Central memory CD8-positive, alpha-beta T cell (primary cell): ENCODE results near the gene FCHSD2.
A peak's percentile ranks its signal among the peaks of the same experiment; 100 is the strongest.

ENCODE experiments used
- ATAC-seq: fragments of 150-1000 bp; cut with Tn5 transposase; replicated peaks from 2 replicates; pipeline ENCODE4 v1.10.0; 2022; ENCODE audit warnings: mild to moderate bottlenecking, moderate FRiP score, moderate number of reproducible peaks; ENCODE audit not compliant: poor library complexity, severe bottlenecking; ENCODE audit errors: extremely low read depth
- DNase-seq, 2 donors: peaks; one replicate each; pipeline ENCODE4 v3.0.0; 2021; ENCODE audit warnings: low spot score in 2 of 2
- H3K27ac Mint-ChIP-seq: one replicate; pipeline ENCODE4 v1.8.0; 2022; ENCODE audit warnings: low read depth, mild to moderate bottlenecking, moderate library complexity, mixed read lengths
- H3K27me3 Mint-ChIP-seq: one replicate; pipeline ENCODE4 v1.8.0; 2022; ENCODE audit warnings: mixed read lengths
- H3K36me3 Mint-ChIP-seq: one replicate; pipeline ENCODE4 v1.8.0; 2022; ENCODE audit warnings: mild to moderate bottlenecking, moderate library complexity, mixed read lengths; ENCODE audit not compliant: insufficient read depth
- H3K4me1 Mint-ChIP-seq: one replicate; pipeline ENCODE4 v1.8.0; 2022; ENCODE audit warnings: mixed read lengths
- H3K4me3 Mint-ChIP-seq: one replicate; pipeline ENCODE4 v1.8.0; 2022; ENCODE audit warnings: mild to moderate bottlenecking, moderate library complexity, mixed read lengths
- H3K9me3 Mint-ChIP-seq: one replicate; pipeline ENCODE4 v1.8.0; 2022; ENCODE audit warnings: mixed read lengths

FCHSD2 gene

DNA sequence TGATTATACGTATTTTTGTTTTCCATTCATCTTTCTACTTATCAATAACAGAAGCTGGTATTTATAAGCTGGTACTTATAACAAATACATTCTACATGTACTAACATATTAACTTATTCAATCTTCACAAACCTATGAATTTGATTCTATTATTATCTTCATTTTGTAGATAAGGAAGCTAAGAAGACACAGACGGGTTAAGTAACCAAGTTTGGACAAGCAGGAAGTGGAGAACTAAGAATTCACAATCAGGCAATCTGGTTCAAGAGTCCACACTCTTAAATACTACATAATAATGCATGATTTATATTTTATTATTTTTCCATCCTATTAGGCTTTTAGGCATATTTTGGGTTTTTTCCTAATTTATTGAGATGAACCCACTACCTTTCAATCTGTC is 25.0 kb downstream of the FCHSD2 start:
- DNase-seq (no peak), ATAC-seq (no peak)
- H3K36me3 Mint-ChIP-seq = peaks cover 13% of the 10 kb centered on the region
- H3K4me3 Mint-ChIP-seq = no peak overlapping the region
- no peaks in the 10 kb centered on the region for H3K9me3 Mint-ChIP-seq
- peaks cover 31% of the 10 kb centered on the region for H3K4me1 Mint-ChIP-seq
- no peak overlapping the region for H3K27ac Mint-ChIP-seq
- H3K27me3 Mint-ChIP-seq = no peaks in the 10 kb centered on the region

DNA sequence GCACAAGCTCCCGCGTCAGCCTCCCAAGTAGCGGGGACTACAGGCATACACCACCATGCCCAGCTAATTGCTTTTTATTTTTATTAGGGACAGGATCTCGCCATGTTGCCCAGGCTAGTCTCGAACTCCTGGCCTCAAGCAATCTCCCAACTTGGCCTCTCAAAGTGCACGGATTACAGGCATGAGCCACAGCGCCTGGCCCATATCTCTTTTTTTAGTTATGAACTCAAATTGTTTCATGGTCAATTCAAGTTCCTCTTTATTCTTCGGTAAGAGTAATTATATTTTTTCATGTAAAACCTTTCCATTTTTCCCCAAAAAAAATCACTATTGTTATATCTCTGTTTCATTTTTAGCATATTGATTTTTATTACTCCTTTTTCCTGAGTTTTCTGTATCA is 25.5 kb downstream of the FCHSD2 start:
- H3K4me1 Mint-ChIP-seq = peaks cover 28% of the 10 kb centered on the region
- peaks cover 13% of the 10 kb centered on the region for H3K36me3 Mint-ChIP-seq
- no peaks in the 10 kb centered on the region for H3K9me3 Mint-ChIP-seq
- ATAC-seq (no peak), DNase-seq (no peak)
- no peak overlapping the region for H3K4me3 Mint-ChIP-seq
- no peak overlapping the region for H3K27ac Mint-ChIP-seq
- H3K27me3 Mint-ChIP-seq = no peaks in the 10 kb centered on the region

DNA sequence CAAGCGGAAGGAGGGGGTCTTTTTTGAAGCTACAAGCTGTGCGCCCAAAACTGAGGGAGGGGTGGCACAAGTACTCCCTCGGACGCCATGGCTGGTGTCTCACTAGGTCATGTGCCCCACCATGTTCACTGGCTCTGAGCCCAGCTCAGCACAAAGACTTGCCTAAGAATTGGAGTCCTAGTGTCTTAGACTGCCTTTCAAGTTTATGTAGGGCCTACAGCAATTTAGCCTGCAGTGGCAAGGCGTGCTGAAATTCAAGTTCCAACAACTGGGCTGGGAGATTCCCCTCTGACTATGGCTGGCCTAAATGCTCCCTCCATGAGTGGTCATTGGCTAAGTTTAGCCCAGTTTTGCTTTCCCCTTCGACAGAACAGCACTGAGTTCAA is 27.3 kb downstream of the FCHSD2 start:
- no peak overlapping the region for H3K27ac Mint-ChIP-seq
- peaks cover 27% of the 10 kb centered on the region for H3K4me1 Mint-ChIP-seq
- no peaks in the 10 kb centered on the region for H3K27me3 Mint-ChIP-seq
- peaks cover 13% of the 10 kb centered on the region for H3K36me3 Mint-ChIP-seq
- no peak overlapping the region for H3K4me3 Mint-ChIP-seq
- no peaks in the 10 kb centered on the region for H3K9me3 Mint-ChIP-seq
- DNase-seq = no peak
- ATAC-seq = no peak

DNA sequence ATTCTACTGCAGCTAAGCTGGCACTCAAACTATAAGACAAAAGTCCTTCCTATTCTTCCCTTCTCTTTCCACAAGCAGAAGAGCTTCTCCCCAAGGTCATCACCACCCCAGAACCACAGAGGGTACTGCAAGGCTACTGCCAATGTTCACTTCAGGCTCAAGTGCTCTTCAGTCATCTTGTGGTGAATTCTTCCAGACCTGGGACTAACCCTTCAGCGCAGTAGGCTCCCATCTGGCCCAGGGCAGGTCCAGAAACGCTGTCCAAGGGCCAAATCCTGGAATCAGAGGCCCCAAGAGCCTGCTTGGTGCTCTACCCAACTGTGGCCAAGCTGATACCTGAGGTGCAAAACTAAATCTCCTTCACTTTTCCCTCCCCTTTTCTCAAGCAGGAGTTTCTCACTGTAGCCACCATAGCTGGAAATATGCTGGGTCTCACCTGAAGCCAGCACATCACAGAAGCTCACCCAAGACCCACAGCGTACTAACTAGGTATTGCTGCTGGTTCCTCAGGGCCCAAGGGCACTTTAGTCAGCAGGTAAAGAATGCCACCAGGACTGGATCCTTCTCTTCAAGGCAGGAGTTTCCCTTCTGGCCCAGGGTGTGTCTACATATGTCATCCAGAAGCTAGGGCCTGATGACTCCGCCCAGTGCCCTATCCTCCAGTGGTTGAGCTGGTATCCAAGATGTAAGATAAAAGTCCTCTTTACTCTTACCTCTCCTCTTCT is 27.8 kb downstream of the FCHSD2 start:
- no peaks in the 10 kb centered on the region for H3K9me3 Mint-ChIP-seq
- no peak overlapping the region for H3K4me3 Mint-ChIP-seq
- H3K36me3 Mint-ChIP-seq = peaks cover 11% of the 10 kb centered on the region
- no peak overlapping the region for H3K27ac Mint-ChIP-seq
- ATAC-seq (no peak), DNase-seq (no peak)
- peaks cover 27% of the 10 kb centered on the region for H3K4me1 Mint-ChIP-seq
- H3K27me3 Mint-ChIP-seq = no peaks in the 10 kb centered on the region

DNA sequence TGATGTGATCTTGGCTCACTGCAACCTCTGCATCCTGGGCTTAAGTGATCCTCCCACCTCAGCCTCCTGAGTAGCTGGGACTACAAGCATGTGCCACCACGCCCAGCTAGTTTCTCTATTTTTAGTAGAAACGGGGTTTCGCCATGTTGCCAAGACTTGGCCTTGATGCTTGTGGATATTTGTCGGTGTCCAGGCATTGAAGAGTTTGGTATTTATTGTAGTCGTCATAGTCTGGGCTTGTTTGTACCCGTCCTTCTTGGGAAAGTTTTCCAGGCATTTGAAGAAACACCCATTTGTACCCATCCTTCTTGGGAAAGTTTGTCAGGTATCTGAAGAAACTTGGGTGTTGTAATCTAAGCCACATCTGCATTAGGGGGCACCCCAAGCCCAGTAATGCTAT is 28.7 kb downstream of the FCHSD2 start:
- Mint-ChIP-seq H3K27ac (no peak overlapping the region), H3K4me3 (no peak overlapping the region), H3K36me3 (peaks cover 6% of the 10 kb centered on the region), H3K9me3 (no peaks in the 10 kb centered on the region), H3K4me1 (peaks cover 26% of the 10 kb centered on the region), H3K27me3 (no peaks in the 10 kb centered on the region)
- no peak for ATAC-seq
- DNase-seq = no peak

DNA sequence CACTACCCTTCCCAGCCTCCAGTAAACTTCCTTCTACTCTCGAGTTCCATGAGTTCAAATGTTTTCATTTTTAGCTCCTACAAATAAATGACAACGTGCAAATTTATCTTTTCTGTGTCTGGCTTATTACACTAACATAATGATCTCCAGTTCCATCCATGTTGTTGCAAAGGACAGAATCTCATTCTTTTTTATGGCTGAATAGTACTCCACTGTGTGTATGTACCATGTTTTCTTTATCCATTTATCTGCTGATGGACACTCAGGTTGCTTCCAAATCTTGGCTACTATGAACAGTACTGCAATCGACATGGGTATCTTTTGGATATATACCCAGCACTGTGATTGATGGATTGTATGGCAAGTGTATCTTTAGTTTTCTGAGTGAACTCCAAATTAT is 34.5 kb downstream of the FCHSD2 start:
- Mint-ChIP-seq H3K9me3 (no peaks in the 10 kb centered on the region), H3K4me3 (no peak overlapping the region), H3K27ac (no peak overlapping the region), H3K36me3 (no peaks in the 10 kb centered on the region), H3K27me3 (no peaks in the 10 kb centered on the region), H3K4me1 (peaks cover 19% of the 10 kb centered on the region)
- DNase-seq = no peak
- no peak for ATAC-seq

DNA sequence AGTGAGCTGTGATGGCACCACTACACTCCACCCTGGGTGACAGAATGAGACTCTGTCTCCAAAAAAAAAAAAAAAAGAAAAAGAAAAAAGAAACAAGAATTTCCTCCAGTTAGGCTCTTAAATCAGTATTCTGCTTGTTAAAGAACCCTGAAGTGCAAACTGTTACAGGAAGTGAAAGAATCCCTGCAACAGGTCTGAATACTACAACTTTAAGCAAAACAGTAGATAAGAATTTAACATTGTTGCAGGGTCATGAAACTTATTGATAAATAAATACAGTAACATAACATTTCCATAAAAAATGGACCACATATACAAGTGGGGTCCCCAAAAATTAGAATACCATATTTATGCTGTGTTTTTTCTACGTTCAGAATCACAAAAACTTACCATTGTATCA is 35.8 kb downstream of the FCHSD2 start:
- no peak for DNase-seq
- Mint-ChIP-seq H3K36me3 (no peaks in the 10 kb centered on the region), H3K4me1 (peaks cover 29% of the 10 kb centered on the region), H3K4me3 (no peak overlapping the region), H3K27me3 (no peaks in the 10 kb centered on the region), H3K9me3 (no peaks in the 10 kb centered on the region), H3K27ac (no peak overlapping the region)
- no peak for ATAC-seq

DNA sequence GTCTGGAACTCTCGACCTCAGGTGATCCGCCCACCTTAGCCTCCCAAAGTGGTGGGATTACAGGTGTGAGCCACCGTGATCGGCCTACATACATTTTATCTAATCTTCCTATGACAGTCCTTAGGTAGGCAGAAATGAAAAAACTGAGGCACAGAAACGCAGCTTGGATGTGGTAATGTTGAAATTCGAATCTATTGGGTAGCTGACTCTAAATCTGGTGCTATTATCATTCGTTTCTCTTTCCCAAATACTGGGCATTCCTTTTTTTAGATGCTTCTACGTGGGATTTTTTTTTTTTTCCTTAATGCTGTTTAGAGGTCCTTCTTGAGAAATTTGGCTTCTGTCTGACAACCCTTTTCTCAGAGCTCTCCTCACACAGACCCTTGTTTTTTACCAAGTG is 41.5 kb downstream of the FCHSD2 start:
- Mint-ChIP-seq H3K36me3 (peaks cover 7% of the 10 kb centered on the region), H3K4me3 (no peak overlapping the region), H3K9me3 (no peaks in the 10 kb centered on the region), H3K4me1 (peaks cover 61% of the 10 kb centered on the region), H3K27me3 (no peaks in the 10 kb centered on the region), H3K27ac (no peak overlapping the region)
- no peak for ATAC-seq
- DNase-seq = no peak

DNA sequence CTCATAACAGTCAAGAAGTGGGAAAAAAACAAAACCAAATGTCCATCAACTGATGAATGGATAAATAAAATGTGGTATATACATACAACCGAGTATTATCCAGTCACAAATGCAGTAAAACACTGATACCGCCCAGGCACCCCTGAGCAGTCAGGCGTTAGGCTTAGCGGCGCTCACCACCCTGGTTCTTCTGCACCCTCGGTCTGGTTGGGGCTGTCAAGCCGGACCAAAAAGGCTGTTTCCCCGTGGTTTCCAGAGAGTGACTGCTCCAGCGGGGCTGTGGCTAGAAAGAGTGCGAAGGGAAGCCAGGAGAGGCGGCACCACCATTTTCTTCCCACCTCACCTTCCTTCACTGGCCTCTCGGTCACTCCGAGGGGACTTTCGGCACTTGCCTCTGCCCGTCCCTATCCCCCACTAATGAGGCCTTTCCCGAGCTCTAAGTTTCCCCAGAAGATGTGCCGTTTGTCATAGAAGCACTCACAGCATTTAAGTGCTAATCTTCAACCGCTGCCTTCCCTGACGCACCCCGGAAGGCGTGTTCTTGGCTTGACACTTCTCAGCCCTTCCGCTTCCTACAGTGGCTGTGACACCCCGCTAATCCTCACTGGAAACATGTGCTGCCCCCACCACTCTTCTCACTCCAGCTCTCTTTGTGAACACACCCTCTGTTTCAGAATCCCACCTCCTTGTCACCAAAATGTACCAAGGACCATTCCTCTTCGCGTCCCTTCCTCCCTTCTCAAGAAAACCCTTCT is 42.4 kb downstream of the FCHSD2 start:
- DNase-seq = no peak

DNA sequence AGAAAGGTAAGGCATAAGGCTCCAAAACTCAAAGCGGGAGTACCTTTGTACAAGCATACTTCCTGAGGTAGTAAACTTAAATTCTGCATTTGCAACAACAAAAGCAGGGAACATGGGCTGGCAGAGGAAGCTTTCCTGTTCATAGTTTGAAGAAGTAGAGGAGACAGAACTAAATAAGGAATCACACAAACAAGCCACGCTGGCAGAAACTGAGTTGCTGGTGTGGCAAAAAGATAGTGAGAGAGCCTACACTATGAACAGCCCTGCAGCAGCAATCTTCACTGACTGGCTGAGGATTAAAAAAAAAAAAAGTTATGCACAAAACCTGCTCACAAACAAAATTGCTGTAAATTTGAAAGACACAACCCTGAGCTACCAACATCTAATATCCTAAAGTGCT is 46.5 kb downstream of the FCHSD2 start:
- no peaks in the 10 kb centered on the region for H3K27me3 Mint-ChIP-seq
- no peaks in the 10 kb centered on the region for H3K9me3 Mint-ChIP-seq
- H3K4me3 Mint-ChIP-seq = no peak overlapping the region
- peaks cover 9% of the 10 kb centered on the region for H3K36me3 Mint-ChIP-seq
- ATAC-seq (no peak), DNase-seq (no peak)
- H3K27ac Mint-ChIP-seq = no peak overlapping the region
- peaks cover 44% of the 10 kb centered on the region for H3K4me1 Mint-ChIP-seq

More for the DNA sequence above, 42.4 kb downstream of the FCHSD2 start:
- H3K36me3 Mint-ChIP-seq = peaks cover 7% of the 10 kb centered on the region
- H3K4me1 Mint-ChIP-seq = peaks cover 66% of the 10 kb centered on the region
- no peak overlapping the region for H3K4me3 Mint-ChIP-seq
- H3K27ac Mint-ChIP-seq = peak overlapping the region; percentile 77
- H3K27me3 Mint-ChIP-seq = no peaks in the 10 kb centered on the region
- no peaks in the 10 kb centered on the region for H3K9me3 Mint-ChIP-seq
- ATAC-seq = no peak

DNA sequence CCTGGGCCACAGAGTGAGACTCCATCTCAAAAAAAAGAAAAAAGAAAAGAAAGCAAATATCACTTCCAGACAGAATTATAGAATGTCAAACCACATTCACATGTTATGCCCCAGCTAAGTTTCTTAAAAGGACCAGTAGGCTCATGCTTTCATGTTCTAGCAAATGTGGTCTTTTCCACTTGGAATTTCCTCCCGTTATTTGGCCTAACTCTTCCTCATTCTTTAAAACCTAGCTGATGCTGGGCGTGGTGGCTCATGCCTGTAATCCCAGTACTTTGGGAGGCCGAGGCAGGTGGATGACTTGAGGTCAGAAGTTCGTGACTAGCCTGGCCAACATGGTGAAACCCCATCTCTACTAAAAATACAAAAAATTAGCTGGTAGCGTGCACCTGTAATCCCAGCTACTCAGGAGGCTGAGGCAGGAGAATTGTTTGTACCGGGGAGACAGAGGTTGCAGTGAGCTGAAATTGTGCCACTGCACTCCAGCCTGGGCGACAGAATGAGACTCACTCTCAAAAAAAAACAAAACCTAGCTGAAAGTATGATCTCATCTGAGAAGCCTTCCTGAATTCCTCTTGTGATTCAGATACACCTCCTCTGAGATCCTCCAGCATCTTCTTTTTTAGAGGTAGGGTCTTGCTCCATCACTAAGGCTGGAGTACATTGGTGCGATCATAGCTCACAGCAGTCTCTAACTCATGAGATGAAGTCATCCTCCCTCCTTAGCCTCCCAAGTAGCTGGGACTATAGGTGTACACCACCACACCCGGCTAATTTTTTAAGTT is 50.4 kb downstream of the FCHSD2 start:
- Mint-ChIP-seq H3K9me3 (no peaks in the 10 kb centered on the region), H3K36me3 (peaks cover 5% of the 10 kb centered on the region), H3K4me3 (no peak overlapping the region), H3K27ac (no peak overlapping the region), H3K27me3 (no peaks in the 10 kb centered on the region), H3K4me1 (peaks cover 38% of the 10 kb centered on the region)
- ATAC-seq (no peak), DNase-seq (no peak)

DNA sequence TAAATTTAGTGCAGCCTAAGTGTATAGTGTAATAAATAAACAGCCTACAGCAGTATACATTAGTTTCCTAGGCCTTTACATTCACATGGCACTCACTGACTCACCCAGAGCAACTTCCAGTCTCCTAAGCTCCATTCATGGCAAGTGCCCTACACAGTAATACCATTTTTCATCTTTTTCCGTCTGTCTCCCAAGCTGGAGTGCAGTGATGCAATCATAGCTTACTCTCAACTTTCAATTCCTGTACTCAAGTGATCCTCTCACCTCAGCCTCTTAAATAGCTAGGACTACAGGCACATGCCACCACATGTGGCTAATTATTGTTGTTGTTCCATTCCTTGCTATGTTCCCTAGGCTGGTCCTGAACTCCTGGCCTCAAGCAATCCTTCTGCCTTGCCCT is 54.4 kb downstream of the FCHSD2 start:
- DNase-seq (no peak), ATAC-seq (no peak)
- Mint-ChIP-seq H3K27ac (no peak overlapping the region), H3K27me3 (no peaks in the 10 kb centered on the region), H3K36me3 (peaks cover 5% of the 10 kb centered on the region), H3K9me3 (no peaks in the 10 kb centered on the region), H3K4me3 (no peak overlapping the region), H3K4me1 (peaks cover 38% of the 10 kb centered on the region)
